HG02588 (cell line): Measurements from ENCODE around the gene PRKAR2B.
A peak's percentile ranks its signal among the peaks of the same experiment; 100 is the strongest.
"Not testable (repeated sequence)": the region's sequence is repeated elsewhere in the genome, so short reads cannot be mapped to it uniquely, and the experiment has no call there.

Experiments used
- ATAC-seq: cut with Tn5 transposase; IDR thresholded peaks from one replicate; pipeline ENCODE4 v1.9.1; 2021; ENCODE audit warnings: mild to moderate bottlenecking, moderate library complexity; ENCODE audit not compliant: unreplicated experiment

PRKAR2B gene

DNA sequence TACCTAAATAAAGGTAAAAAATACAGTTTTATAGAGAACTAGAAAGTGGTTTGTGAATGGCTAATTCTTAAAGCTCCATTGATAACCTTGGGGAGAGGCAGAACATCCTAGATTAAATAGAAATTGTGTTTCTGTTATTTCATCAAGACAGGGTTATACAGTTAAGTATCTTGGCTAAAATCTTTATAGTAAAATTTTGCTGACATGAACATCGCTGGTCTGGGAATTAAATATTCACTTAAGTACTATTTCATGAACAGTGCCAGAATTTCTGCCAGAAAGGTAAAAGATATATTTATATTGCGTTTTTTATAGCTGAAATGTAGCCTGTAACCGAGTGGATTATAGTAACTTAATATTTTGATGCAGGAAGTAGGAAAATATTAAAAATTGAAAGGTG, 70.6 kb downstream of the PRKAR2B start:
- ATAC-seq, result no peak

DNA sequence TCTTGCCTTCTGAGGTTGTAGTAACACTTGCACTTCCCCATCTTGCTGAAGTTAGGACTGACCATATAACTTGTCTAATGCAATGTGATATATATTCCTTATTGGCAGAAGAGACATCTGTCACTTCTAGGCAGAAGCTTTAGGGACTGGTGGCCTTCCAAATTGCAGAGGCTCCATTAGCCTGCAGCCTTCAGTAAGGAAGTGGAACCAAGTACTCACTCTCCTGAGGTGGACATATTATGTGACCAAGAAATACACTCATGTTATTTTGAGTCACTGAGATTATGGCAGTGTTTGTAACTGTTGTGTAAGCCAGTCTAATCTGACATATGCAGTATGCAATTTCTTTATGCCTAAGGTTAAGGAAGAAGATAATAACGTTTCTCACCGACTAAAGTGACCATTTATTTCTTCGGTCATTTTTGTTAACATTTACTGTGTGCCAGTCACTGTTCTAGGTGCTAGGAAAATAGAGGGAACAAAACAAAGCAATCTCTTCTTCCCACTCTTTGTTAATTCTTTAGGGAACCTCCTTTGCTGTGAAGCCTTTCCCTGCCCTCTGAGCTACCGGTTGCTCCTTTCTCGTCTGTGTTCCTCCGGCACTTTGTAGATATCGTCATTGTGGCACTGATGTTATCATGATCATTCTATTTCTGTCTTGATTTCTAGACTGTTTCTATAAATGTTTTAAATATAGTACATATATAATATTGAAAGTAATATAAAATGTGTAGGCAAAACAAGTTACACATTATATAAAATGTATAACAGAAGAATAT, 71.4 kb downstream of the PRKAR2B start:
- ATAC-seq, result no peak

DNA sequence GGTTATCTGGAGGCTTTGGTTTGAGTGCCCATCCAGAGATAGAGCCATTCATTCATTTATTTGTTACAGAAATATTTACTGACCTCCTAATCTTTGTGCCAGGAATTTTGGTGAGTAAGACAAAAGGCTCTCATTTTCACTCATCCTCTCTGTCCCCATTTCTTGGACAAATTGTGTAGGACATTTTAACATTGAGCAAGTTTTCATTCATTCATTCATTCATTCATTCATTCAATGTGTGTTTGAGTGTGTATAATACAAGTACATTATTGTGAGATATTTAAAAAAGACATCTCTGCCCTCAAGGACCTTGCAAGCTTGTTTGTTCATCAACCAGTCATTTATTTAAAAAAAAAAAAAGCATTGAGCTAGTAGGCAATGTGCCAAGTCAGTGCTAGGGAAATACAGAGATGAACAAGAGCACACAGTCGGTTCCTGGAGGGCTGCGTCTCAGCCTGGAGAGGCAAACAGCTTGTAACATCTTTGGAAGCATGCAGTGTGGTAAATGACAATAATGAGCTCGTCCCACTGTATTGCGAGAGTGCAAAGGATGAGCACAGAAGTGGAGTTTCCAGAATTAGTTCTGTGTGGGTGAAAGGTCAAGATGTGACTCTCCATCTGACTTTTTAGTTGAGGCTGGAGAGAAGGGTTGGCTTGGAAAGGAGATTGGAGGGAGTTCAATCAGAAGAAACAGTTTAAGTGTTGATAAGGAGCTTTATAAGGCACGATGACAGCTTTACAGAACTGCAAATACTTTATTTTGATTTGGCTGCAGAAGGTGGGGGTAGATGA, 73.8 kb downstream of the PRKAR2B start:
- no peak for ATAC-seq

DNA sequence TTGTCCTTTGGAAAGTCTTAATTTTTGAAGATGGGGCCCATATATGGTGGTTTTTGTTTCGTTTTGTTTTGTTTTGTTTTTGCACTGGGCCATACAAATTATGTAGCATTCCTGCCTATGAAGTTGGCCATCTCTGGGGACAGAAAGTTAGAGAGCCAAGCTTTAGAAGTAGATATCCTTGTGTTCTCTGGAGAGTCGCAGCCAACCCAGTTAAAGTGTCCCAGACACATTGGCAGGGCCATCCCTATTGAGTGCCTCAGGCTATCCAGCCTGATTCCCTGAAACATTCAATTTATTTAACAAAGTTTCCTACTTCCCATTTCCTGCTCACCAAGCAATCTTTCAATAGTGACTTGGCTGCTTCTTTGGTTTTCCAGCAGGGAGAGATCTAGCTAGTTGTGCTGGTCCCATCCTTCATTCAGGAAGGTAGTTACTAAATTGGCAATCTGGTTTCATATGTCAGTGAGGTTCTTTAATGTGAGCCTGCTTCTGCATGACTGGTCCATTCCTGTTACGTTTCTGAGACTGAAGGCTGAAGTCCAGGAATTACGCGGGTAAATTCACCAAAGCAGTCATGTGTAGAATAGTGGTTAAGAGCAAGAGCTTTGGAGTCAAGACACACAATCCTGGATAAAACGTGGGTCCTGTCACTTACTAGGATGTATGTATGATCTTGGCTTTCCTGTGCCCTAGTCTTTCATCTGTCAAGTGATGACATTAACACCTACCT, 75.0 kb downstream of the PRKAR2B start:
- ATAC-seq, result no peak

DNA sequence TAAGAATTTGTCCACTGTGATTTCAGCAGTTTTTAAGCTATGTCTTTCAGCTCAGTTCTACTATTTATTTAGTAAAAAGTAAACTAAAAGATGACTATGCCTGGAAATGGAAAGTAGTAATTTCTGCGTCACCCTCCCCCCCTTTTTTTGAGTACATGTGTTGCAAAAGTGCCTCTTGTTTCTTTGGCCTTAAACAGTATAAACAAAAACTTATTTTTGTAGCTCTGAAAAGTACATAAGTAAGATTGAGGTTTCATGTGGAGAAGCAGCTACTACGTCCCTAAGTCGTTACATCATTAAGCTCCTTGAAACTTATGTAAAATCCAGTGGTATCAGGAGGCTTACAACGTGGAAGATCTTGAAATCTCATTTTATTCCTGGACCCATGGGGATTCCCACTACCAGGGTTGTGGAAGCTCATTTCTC, 78.0 kb downstream of the PRKAR2B start:
- no peak for ATAC-seq

DNA sequence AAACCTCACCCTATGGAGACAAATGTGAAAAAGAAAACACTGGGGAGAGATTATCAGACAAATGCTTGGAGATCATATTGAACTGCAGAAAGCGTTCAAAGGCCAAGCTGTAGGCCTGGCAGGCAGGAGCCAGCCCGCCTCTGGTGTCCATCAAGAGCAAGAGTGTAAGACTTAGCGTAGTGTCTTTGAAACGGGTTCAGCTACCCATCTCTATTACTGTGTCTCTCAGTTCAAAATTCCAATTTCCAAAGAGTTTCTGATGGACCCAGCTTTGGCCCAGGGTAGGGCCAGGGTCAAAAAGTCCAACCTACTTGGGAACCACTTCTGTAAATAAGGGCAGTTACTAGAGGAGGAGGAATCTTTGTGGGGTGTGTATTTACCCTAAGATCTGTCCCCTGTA, 78.9 kb downstream of the PRKAR2B start:
- ATAC-seq, result no peak

DNA sequence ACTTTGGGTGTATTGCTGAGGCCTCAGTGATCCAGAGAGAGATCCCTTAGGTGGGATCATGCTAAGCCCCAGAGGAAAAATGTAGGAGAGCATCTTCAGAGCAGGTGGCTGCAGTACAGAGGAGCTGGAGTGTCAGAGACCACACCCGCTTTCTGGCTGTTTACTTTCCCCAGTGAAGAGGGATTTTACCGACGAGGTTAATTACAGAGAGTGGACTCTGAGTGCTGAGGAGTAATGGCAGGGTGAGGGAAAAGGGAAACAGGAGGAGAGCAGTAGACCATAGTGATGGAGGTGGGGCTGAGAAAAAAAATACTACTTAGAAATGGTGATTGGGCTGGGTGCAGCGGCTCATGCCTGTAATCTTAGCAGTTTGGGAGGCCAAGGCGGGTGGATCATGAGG, 81.0 kb downstream of the PRKAR2B start:
- no peak for ATAC-seq

DNA sequence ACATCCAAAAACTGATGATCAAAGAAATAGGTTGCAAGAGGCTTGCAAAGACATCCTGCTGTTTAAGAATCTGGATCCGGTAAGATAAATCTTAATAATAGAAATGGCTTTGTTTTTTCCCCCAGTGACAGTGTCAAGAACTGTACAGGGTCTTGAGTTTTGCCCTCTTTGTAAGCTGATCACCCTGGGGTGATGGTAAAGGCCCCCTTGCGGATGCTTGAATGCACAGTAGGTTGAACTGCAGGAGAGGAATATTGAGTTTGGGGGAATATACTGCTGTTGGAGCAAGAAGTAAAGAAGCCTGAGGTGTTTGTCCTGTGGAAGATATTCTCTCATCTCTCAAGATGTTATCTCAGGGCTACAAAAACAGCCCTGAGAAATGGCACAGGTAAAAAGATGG, 83.7 kb downstream of the PRKAR2B start:
- ATAC-seq, result no peak

DNA sequence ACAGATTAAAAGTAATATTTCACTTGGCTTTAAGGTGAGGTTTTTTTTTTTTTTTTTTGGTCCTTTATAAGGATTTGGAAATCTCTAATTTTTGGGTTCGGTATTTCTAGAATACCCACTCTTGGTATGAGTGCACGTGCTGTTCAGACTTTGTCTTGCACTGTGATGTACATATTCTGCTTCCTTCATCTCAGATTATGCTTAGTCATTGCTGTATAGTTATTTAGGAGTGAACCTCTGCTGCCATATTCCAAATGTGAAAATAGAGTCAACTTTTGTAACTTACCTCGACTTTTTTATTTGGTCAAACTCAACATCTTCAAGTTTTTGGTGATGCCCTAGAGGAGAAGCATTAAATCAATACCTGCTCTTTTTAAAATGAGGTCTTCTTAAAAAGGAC, 84.2 kb downstream of the PRKAR2B start:
- no peak for ATAC-seq

DNA sequence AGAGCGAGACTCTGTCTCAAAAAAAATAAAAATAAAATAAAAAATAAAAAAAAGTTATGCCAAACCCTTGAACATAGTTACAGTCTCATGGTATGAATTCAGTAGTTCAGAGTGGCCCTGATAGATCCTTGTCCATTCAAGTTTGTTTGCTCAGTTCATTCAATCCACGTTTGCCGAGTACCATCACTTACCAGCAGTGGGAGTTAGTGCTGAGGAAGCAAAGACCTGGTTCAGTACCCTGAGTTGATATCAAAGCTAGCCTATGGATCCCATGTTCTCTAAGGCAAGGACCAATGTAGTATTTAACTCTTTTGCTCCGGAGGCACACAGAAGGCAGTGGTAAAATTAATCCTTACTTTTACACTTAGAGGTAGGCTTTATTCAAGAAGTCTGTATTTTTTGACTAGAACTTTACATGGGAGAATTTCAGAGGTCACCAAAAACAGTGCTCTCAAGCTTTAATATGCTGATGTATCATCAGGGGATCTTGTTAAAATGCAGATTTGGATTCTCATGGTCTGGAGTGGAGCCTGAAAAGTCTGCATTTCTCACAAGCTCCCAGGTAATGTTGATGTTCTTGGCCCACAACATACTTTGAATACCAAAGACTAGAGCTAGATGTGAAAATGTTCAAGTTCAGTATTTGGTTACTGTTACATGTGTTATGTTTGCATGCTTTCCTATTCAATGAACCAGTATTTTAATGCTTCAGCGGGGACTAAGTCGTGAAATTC, 86.1 kb downstream of the PRKAR2B start:
- no peak for ATAC-seq

DNA sequence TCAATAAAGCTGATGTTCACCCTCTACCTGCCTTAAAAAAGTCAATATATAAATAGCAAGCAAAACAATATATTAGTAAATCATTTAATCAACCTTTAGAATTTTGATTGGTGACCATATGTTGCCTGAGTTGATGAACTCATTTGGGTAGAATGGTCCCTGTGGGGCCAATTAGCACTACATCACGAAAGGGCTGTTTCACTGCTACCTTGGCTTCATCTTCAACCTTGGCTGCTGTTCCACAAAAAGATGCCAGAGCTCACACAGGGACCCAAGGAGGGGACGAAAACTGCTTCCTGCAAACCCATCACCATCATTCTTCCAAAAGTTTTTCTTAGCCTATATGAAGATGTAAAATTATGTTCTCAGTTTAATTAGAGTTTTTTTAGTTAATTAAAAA, 88.9 kb downstream of the PRKAR2B start:
- no peak for ATAC-seq

DNA sequence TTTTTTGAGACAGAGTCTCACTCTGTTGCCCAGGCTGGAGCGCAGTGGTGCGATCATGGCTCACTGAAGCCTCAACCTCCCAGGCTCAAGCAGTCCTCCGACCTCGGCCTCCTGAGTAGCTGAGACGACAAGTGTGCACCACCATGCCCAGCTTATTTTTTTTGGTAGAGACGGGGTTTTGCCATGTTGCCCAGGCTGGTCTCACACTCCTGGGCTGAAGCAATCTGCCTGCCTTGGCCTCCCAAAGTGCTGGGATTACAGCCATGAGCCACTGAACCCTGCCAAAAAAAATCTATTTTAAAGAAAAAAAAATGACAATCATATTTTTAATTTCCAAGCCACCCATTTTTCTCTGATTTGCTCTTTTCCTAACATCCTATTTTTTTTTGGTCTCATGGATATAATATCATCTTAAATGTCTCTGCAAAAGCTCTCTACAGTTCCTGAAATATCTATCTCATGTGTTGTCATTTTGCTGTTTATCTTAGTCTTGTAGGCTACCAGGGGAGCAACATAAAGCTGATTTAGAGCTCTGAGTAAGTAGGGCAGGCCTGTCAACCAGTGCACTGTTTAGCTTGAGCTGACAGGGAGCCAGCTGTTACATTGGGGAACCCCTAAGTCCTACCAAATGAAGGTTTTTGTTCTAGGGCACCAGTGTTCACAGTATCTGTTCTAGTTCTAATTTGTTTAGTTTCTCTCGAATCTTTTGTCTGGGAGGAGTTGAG, 94.4 kb downstream of the PRKAR2B start:
- ATAC-seq, result no peak

DNA sequence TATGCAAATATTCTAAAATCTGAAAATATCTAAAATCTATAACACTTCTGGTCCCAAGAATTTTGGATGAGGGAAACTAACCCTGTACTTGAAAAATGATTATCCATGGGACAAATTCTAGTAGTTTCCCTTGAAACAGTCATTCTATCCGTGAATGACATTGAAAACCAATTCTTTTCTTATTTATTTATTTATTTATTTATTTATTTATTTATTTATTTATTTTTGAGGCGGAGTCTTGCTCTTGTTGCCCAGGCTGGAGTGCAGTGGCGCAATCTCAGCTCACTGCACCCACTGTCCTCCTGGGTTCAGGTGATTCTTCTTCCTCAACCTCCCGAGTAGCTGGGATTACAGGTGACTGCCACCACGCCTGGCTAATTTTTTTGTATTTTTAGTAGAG, 99.4 kb downstream of the PRKAR2B start:
- not testable (repeated sequence) for ATAC-seq

DNA sequence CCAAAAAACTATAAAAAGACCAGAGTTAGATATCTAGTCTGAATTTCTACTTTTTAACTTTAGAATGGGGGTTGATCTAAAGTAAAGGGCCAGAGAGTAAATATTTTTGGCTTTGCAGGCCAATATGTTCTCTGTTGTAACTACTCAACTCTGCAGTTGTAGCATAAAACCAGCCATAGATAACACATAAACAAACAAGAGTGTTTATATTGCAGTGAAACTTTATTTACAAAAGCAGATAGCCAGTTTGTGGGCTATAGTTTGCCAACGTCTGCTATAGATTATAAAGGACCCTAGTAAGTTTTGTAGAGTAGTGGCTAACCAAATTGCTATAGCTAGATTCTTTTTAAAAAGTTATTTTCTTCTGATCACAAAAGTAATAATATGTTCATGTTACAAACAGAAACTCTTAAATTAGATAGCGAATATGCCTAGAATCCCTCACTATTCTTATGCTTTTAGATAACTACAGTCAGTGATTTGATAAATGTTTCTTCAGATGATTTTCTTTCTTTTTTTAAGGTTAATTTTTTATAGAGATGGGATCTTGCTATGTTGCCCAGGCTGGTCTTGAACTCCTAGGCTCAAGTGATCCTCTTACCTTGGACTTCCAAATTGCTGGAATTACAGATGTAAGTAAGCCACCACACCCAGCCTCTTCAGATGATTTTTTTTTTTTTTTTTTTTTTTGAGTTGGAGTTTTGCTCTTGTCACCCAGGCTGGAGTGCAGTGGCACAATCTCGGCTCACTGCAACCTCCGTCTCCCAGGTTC, 100.7 kb downstream of the PRKAR2B start:
- no peak for ATAC-seq

DNA sequence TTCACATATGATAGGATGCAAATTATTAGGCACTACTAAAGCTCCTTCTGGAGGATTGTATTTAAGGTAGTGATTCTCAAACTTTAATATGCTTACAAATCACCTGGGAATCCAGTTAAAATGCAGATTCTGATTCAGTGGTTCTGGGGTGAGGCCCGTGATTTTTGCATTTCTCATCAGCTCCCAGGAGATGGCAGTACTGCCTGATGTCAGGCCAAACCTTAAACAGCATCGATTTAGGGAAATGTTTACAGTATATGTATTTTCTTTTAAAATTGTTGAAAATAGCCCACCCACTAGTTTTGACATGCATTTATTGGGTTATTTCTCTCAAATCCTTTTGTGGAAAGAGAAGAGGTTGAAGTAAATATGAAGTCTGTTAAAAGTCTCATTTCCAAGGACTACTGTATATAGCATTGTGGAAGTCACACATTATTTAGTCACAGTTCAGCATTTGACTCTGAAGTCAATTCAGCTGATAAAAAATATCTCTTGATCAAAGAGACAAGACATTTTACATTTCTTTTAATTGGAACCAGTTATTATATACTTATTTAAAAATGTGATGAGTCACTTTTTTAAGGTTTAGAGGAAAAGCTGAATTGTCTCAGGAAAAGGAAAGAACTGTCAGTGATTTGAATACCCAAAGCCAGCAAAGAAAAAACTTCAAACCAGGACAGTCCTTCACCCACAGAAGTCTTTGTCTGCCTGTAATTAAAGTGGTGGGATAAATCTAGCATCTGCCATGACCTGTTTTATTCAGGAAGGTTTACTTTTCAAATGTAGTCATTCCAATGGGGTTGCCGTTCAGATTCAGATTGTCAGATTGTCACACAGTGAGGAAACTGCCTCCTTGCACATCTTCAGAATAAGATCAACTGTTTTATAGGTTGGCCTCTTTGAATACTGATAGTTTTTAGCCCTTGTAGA, 103.2 kb downstream of the PRKAR2B start:
- ATAC-seq, result peak; percentile 50

DNA sequence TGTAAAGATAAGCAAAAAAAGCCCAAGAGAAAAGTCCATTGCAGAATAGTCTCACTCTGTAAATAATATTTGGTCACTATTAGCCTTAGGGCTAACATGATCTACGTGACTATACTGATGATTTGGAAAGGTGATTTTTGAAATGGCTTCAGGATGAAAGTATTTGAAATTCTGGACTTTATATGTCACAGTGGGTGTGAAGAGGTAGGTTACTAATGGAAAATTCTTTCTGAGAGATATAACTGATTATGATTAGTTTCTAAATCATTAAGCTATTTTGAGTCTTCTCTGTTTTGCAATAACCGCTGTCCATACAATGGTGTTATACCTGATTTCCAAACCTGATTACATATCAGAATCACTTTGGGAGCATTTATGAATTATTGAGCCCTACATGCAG, 104.2 kb downstream of the PRKAR2B start:
- no peak for ATAC-seq

DNA sequence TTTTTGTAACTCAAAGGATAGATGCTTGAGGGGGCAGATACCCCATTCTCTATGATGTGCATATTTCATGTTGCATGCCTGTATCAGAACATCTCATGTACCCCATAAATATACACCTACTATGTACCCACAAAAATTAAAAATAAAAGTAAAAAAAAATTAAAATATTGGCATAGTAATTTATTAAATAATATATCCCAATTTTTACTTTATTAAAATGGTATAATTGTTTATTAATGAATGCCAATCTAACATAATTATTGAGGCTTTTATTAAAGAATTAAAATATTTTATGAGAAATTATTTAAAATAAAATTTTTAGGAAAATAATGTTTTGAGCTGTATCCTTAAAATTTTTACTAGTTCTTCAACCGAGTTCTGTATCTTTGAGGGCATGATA, 105.4 kb downstream of the PRKAR2B start:
- no peak for ATAC-seq

DNA sequence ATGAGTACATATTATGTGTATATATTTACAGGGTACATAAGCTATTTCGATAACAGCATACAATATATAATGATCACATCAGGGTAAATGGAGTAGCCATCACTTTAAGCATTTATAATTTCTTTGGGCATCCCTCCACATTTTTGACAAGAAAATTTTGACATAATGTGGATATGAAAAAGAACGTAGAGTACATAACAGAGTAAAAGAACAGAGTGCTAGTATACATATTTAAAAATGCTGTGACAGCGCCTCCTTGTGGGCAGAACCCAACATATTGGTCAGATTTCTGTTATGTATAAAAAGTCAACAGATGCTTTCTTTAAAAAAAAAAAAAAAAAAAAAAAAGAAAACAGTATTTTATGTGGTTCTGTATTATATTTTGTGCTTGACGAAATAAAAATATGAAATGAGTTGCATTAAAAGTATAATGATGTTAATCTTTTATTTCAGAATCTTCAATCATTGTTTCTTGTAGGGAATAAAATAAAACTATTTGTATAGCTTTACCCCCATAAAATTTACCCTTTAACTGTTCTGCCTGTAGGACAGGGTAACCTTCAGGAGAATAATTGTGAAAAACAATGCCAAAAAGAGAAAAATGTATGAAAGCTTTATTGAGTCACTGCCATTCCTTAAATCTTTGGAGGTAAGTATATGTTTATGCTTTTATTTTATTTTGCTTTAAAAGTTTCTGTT, 106.0 kb downstream of the PRKAR2B start:
- ATAC-seq, result no peak
